RCC 7860 (cell line): ENCODE data around the gene BEND7.
"Not testable (repeated sequence)": the region's sequence is repeated elsewhere in the genome, so short reads cannot be mapped to it uniquely, and the experiment has no call there.

Experiments
- DNase-seq: peaks from one replicate; pipeline ENCODE4 v3.0.0-alpha.2; 2015; ENCODE audit warnings: low spot score
- FAIRE-seq: peaks from 2 replicates; lab custom pipeline; 2012; peaks lifted over from hg19 to GRCh38; lab: Jason Lieb, UNC

The BEND7 gene

GRCh38 chr10:13528875-13529713 is at the start of gene BEND7:
TSS of gene BEND7 (minus strand) at chr10:13529014. CDS start at chr10:13528533, 481 bp downstream.
- DNase-seq, result peak; percentile 22
- FAIRE-seq, result no peak

GRCh38 chr10:13573960-13574359 is 45.1 kb upstream of the BEND7 start:
- DNase-seq, result no peak
- no peak for FAIRE-seq

GRCh38 chr10:13571541-13571940 is 42.7 kb upstream of the BEND7 start:
- no peak for FAIRE-seq

GRCh38 chr10:13567030-13567429 is 38.2 kb upstream of the BEND7 start:
- FAIRE-seq (no peak), DNase-seq (no peak)

More at GRCh38 chr10:13571541-13571940, 42.7 kb upstream of the BEND7 start:
- DNase-seq, result no peak

- DNase-seq (no peak), FAIRE-seq (no peak)
These were observed 35.8 kb upstream of the BEND7 start for GRCh38 chr10:13564576-13564975.

GRCh38 chr10:13563481-13564445 is 34.9 kb upstream of the BEND7 start:
- DNase-seq, result peak; percentile 98
- peak; percentile 98 for FAIRE-seq

- DNase-seq (peak; percentile 98), FAIRE-seq (peak; percentile 99)
These were observed 31.8 kb upstream of the BEND7 start for GRCh38 chr10:13560597-13560996.

- DNase-seq (peak; percentile 55), FAIRE-seq (peak; percentile 63)
These were observed 30.4 kb upstream of the BEND7 start for GRCh38 chr10:13559124-13559700.

- no peak for FAIRE-seq
- peak; percentile 33 for DNase-seq
These were observed 27.2 kb upstream of the BEND7 start for GRCh38 chr10:13555884-13556510.

- no peak for DNase-seq
- FAIRE-seq, result no peak
These were observed 22.0 kb upstream of the BEND7 start for GRCh38 chr10:13550802-13551201.

GRCh38 chr10:13542533-13542932 is 13.7 kb upstream of the BEND7 start:
- DNase-seq, result no peak
- no peak for FAIRE-seq

- not testable (repeated sequence) for FAIRE-seq, DNase-seq
These were observed 9.2 kb upstream of the BEND7 start for GRCh38 chr10:13537985-13538384.

GRCh38 chr10:13536674-13537366 is 8.0 kb upstream of the BEND7 start:
- DNase-seq, result peak; percentile 40
- FAIRE-seq, result no peak

- DNase-seq, result no peak
- no peak for FAIRE-seq
These were observed 6.5 kb upstream of the BEND7 start for GRCh38 chr10:13535346-13535745.

- DNase-seq (no peak), FAIRE-seq (no peak)
These were observed 830 bp upstream of the BEND7 start for GRCh38 chr10:13529714-13529973.

GRCh38 chr10:13528123-13528874 is 515 bp downstream of the BEND7 start:
- DNase-seq (no peak), FAIRE-seq (no peak)

- FAIRE-seq (no peak), DNase-seq (no peak)
These were observed 1.0 kb downstream of the BEND7 start for GRCh38 chr10:13527864-13528122.

GRCh38 chr10:13526948-13527863 is 1.6 kb downstream of the BEND7 start:
- FAIRE-seq (peak; percentile 96), DNase-seq (peak; percentile 86)

GRCh38 chr10:13525663-13526062 is 3.2 kb downstream of the BEND7 start:
- FAIRE-seq (no peak), DNase-seq (no peak)
